Stimulated activated CD4-positive, alpha-beta T cell treated with anti-CD3 and anti-CD28 coated beads, Interleukin-1b, Interleukin-23, amount 100 ng/mL, for 4 hours (primary cell): Measurements from ENCODE around the gene PPP1R17.

ENCODE experiments used
- DNase-seq, 2 donors: peaks; one replicate each; pipeline ENCODE4 v3.0.0-alpha.2; 2020; ENCODE audit warnings: low read depth in 2 of 2

Gene PPP1R17

DNA sequence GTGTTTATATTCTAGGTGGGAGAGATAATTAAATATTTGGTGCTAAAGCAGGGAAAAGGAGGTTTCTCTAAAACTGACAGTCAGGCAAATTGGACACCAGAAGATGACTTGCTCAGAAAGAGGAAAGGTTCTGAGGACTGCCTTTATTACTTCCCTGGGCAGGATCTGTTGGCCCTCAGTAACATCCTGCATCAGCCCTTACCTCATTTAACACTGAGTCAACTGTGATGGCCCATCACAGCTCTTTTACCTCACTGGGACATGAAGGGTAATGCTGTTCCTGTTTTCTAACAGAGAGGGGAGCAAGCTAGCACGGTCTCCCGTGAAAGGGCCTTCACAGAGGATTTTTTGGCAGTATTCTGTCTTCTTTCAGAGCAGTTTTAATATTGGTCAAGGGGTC, 12.0 kb downstream of the PPP1R17 start:
- DNase-seq, result no peak

DNA sequence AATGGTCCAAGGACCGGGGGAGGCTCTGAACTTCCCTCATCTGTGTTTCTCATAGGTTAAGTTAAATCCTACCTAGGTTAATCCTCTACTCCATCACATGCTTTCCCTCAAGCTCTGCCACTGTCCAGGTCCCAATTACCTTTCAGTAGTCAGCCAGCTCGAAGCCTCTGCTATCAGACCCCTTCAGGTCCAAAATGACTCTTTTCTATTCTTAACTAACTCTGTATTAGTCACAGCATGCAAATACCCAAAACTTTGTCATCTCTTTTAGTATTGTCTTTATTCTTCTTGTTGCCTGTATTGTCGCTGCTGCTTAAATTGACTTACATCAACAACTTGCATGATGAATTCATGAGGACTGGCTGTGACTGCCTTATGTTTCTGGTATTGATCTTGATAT, 15.3 kb downstream of the PPP1R17 start:
- no peak for DNase-seq

DNA sequence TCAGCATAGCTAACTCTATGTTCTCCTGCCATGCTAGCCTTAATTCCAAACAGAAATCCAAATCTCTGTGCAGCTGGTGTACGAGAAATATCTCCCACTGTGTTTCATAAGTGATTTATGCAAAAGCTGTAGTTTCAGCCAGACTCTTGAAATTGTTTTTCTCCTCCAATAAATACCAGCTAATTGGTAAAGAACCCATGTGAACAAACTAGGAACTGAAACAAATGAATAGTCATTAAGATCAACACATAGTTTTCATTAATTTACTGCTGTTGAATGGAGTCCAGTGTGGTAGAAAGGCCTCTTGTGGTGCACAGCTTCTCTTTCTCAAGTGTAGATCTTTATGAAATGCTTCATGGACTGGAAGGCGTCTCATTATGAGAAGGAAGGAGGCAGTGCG, 18.4 kb downstream of the PPP1R17 start:
- no peak for DNase-seq

DNA sequence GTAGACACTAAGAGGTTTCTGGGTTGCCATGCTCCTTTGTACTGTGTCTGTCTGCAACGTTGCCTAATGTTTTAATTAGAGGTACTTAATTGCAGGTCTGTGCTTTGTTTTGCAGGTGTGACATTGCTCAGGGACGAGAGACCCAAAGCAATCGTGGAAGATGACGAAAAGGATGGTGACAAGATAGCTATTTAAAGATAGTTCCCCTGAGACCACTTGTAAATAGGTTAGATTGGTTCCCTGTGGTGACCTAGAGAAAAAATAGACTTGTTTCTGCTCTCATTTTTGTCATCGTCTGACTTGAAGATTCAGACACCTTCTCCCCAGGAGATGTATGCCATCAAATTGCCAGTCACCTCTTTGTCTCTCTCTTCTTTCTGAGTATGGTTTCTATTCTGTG, 20.1 kb downstream of the PPP1R17 start:
- DNase-seq, result no peak

DNA sequence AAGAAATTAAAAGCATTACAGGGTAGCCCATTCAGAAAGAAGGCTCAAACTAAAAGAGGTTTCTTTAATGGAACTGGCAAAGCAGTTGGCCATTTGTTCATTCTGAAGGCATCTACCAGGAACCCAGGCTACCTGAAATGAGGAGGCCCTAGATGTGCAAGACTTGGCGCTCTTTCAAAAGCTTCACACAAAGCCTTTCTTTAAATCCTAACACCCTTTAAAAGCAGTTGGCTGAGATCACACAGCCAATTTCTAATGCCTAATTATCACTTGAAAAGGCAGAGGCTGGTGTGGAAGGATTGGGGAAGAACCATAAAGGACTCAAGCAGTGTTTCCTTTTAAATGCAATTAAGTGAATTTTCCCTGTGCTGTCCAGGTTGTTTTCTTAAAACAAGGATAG, 23.2 kb downstream of the PPP1R17 start:
- no peak for DNase-seq

DNA sequence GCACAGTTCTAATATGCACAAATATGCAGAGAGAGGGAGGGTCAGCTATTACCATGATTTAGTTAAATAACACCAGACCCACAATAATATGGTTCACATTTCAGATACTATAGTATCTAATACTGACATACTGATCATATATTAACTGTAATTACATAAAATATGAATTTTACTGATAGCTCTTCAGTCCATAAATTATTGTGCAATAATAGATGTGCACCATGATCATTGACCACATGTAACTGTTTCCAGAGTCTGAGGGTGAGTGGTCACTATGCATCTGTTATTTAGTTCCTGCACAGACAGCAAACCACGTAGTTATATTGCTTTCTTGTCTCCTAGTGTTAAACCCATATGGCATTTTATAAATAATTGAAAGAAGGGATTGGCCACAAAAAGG, 29.3 kb downstream of the PPP1R17 start:
- no peak for DNase-seq

DNA sequence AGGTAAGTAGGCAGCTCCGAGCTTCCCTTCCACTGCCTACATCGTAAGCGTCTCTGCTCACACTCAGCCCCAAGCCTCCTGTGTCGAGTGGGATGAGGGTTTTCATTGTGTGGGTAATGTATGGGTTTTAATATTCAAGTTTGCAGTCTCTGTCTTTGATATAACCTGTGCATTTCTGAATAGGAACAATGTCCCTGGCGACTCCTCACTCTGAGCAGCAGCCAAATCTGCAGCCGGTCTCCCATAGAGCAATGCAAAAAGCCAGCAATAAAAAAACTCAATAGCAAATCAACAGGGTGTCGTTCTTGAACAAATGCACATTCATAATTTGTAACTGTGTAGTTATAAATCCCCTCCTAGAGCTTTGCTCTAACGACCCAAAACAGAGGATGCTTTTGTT, 33.4 kb downstream of the PPP1R17 start:
- no peak for DNase-seq

DNA sequence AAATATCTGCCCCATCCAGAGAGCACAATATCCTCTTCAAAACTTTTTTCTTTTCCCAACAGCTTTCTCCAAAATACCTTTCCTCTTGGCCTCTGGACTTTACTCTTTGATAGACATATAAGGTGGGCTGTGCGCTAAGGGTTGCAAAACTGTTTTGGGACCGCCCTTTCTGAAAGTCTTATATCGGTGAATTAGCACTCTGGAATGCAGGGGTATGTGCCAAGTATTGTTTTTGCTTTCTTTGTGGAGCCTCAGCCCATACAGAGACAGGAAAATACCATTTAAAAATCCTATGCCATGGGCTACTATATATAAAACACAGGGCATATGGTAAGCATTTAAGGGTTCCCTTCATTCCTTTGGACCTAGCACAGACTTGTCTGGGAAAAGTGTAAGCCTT, 37.7 kb downstream of the PPP1R17 start:
- no peak for DNase-seq

DNA sequence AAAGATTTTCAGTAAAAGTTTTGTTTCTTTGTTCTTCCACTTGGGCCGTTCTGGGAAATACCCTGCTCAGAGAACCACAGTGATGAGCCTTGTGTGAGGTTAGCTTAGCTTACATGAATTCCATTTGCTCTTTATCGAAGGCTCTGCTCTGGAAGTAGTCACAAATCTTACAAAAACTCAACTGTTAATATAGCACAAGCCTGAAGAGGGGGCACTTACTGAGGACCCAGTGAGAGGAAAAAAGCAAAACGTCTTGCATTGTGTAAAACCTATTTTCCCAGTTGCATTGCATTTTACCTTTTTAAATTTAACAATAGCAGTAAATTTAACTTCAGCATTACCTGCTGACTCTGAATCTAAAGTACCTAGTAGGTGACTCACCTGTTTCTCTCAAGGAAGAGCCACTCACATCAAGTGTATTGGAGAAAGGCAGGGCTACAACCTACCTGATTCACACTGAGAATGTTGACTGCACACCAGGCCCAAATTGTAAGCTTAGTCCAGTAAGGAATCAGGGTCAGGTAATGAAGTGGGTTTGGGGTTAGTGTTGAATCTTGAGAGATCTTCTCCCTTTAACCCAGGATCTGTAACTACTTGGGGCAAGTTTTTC, 42.3 kb downstream of the PPP1R17 start:
- DNase-seq, result no peak

DNA sequence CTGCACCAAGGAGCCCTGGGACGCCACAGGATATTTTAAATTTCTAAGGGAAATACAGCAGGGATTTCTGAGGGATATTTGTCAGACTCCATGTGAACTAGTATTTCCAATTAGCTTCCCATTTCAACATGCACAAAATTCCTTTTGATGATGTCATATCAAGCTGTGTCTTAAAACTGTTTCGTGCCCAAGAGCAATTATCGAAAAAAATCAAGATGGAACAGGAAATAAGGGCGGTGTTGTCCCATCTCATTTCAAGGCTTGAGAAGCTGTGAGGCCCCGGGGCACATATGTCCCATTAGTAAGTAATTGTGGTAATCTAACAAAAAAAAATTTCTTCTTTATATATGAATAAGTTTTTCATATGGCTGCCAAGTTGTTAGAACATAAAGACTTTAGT, 47.4 kb downstream of the PPP1R17 start:
- DNase-seq, result no peak

DNA sequence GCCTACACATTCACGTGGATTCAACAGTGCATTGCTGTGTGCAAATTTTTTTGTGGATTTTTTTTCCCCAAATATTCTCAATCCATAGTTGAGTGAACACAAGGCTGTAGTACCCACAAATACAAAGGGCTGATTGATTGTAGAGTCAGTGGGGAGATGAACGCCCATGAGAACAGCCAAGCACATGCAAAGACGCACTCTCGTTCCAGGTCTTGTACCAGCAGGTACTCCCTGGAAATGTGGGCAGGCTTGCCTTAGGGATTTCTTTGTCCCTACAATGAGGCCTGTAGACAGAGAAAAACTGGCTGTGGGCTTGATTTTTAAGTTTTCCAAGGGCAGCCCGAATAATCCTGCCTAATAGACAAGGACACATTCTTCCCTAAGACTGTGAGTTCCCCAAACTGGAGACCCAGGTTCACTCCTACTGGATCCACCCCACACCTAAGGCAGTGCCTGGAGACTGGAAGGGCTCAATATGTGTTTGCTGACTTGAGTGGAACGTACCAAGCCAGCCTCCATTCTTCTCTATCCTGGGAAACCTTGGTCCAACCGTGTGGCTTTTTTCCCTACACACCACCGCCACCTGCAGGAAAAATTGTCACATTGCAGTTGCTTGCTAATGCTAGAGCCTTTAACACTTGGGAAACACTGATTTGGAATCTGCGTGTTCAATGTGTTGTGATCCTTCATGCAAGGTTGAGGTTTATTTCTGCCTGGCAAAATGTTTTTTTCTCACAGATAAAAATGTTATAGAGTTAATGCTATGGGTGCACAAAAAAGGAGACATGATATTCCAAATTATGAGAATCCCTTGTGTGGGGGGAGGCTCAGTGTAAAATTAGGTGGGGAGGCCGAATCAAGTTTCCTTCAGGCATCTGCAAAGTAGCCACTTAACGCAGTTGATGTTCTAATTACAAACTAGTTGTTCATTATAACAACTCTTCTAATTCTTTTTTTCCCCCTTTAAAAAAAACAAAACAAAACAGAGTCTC, 49.3 kb downstream of the PPP1R17 start:
- no peak for DNase-seq

DNA sequence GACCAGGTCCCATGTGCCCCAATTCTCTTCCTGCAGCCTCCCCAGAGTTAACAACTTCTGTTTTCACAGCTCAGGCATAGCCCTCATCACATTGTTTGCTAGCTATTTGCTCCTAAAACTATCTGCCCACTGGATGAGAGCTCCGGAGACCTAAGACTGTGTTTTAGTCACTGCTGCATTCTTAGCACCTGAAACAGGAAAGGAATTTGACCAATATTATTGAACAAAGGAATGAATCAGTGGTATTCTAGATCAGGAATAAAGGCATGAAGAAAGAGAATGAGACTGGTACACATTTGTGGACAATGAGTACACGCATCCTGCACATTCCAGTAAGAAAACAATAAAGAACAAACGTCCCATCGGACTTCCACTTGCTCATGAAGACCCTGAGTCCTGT, 54.8 kb downstream of the PPP1R17 start:
- DNase-seq, result no peak

DNA sequence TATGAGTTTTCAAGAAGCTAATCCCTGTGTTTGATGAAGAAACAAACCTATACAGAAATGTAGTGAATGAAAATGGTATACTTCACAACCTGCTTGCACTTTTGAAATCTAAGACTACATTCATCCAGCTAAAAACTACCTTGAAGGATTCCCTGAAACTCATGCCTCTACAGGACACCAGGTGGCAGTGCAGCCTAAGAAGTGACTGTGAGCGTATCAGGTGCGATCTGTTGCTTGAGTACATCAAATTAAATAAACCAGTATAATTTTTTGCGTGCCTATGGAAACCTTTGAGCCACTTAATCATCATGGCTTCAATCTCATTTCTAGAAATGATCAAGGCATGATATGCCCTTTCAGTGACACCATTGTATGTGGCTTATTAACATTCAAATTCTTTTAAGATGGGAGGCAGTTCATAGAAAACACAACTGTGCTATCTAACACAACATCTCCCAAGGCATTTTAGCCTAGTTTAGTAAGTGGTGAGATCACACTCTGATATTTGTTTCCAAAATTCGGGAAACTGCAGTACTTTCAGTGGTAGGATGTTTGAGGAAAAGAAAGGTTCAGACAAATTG, 57.4 kb downstream of the PPP1R17 start:
- DNase-seq, result peak in 1 of 2 donors; percentile 4

DNA sequence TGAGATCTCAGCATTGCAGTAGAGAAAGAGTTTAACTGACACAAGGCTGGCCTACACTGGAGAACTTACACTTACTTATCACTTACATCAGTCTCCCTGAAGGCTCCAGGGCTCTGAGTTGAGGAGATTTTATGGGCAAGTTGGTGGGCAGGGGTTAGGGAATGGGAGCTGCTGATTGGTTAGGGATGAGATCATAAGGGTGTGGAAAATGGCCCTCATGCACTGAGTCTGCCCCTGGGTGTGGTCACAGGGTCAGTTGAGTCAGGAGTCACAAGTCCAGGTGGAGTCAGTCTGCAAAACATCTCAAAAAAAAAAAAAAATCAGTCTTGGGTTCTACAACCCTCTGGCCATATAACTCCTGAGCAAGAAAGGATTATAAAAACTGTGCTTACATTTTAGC, 60.5 kb downstream of the PPP1R17 start:
- no peak for DNase-seq

DNA sequence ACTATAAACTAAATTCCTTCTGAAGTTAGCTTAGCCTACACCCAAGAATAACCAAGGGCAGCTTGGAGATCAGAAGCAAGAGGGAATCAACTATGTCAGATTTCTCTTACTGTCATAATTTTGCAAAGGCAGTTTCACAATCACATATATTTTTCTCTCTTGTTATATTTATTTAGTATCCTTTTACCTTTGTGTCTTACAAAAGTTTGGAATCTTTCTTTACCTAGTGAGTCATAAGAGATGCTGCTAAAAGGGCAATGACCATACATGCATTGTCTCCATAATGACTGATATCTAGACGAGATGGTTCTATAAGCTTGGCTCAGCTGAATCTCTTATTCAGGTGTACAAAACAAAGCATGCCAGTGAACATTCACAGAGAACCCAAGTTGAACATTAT, 61.1 kb downstream of the PPP1R17 start:
- no peak for DNase-seq

DNA sequence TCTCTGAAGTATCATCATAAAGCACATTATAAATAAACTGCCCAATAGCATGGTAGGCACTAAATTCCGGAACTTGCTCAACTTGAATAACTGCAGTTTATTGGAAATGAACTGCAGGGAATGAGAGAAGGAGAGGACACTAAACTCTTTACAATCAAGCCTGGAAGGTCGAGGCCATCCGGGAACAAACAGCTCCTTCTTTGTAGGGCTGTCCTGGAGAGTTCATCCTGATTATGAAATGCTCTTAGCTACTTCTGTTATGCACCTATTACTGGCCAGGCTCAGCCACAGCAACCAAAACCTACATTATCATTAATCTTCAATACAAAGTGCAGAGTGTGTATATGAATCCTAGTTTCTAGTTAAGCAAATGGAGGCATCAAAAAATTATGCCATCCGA, 64.7 kb downstream of the PPP1R17 start:
- no peak for DNase-seq
